ENCODE data around the gene LARGE1.

Gene LARGE1

GRCh38 chr22:33361581-33361980, 558.7 kb downstream of the LARGE1 start:
- no peak overlapping the region for H3K4me3 ChIP-seq (ENCODE audit: low read depth, low read length)
- H3K27me3 ChIP-seq (ENCODE audit: insufficient read depth, low read length) = no peaks in the 10 kb centered on the region
- H3K36me3 ChIP-seq (ENCODE audit: control insufficient read depth in 1 of 2, insufficient read depth in 2 of 2, low read length in 2 of 2) = no peaks in the 10 kb centered on the region
- H2BK120ac ChIP-seq (ENCODE audit: insufficient read depth, low read length, poor library complexity) = no peak overlapping the region
- DNase-seq = no peak
- no peak overlapping the region for H3K4me2 ChIP-seq (ENCODE audit: low read length)
- no peak overlapping the region for H4K12ac ChIP-seq (ENCODE audit: low read depth, low read length)
- H3K18ac ChIP-seq (ENCODE audit: low read length) = no peak overlapping the region
- H3K9me3 ChIP-seq (ENCODE audit: insufficient read depth, low read depth, low read length) = no peaks in the 10 kb centered on the region
- no peak overlapping the region for H4K8ac ChIP-seq (ENCODE audit: low read depth, low read length)
- H3K79me2 ChIP-seq (ENCODE audit: control insufficient read depth, insufficient read depth, low read length, poor library complexity) = no peaks in the 10 kb centered on the region
- H3K4me1 ChIP-seq (ENCODE audit: control insufficient read depth in 1 of 2, insufficient read depth in 2 of 2, low read length in 2 of 2) = no peaks in the 10 kb centered on the region
- H2AK5ac ChIP-seq (ENCODE audit: low read length) = no peak overlapping the region
- no peak overlapping the region for H2BK12ac ChIP-seq (ENCODE audit: low read length)
- no peak overlapping the region for H3K9ac ChIP-seq (ENCODE audit: low read length)
- H2AFZ ChIP-seq (ENCODE audit: insufficient read depth, low read length, poor library complexity) = no peak overlapping the region
- H3K79me1 ChIP-seq (ENCODE audit: low read length) = no peaks in the 10 kb centered on the region
- H2BK5ac ChIP-seq (ENCODE audit: low read depth, low read length, poor library complexity) = no peak overlapping the region
- no peak overlapping the region for H3K14ac ChIP-seq (ENCODE audit: low read length)
- no peak overlapping the region for H3K27ac ChIP-seq (ENCODE audit: low read depth, low read length)
- no peak overlapping the region for H4K91ac ChIP-seq (ENCODE audit: low read depth, low read length)
- H3K23ac ChIP-seq (ENCODE audit: low read length) = no peak overlapping the region
- H3K4ac ChIP-seq (ENCODE audit: low read depth, low read length) = no peak overlapping the region

- H2BK120ac ChIP-seq (ENCODE audit: insufficient read depth, low read length, poor library complexity) = no peak overlapping the region
- no CpG with 5 or more reads among the region's 4 CpGs for WGBS (ENCODE audit: extremely low coverage, insufficient coverage, insufficient read length)
Observed at GRCh38 chr22:33357981-33358399, 562.3 kb downstream of the LARGE1 start.

GRCh38 chr22:33354928-33355327, 565.3 kb downstream of the LARGE1 start:
- Histone ChIP-seq H3K14ac (ENCODE audit: low read length) (no peak overlapping the region), H3K23ac (ENCODE audit: low read length) (no peak overlapping the region), H3K27ac (ENCODE audit: low read depth, low read length) (no peak overlapping the region), H3K18ac (ENCODE audit: low read length) (no peak overlapping the region), H3K9me3 (ENCODE audit: insufficient read depth, low read depth, low read length) (no peaks in the 10 kb centered on the region), H4K8ac (ENCODE audit: low read depth, low read length) (no peak overlapping the region), H4K91ac (ENCODE audit: low read depth, low read length) (no peak overlapping the region), H3K79me1 (ENCODE audit: low read length) (no peaks in the 10 kb centered on the region), H3K4me3 (ENCODE audit: low read depth, low read length) (no peak overlapping the region), H3K4ac (ENCODE audit: low read depth, low read length) (no peak overlapping the region), H4K12ac (ENCODE audit: low read depth, low read length) (no peak overlapping the region), H2BK5ac (ENCODE audit: low read depth, low read length, poor library complexity) (no peak overlapping the region), H3K9ac (ENCODE audit: low read length) (no peak overlapping the region), H3K4me2 (ENCODE audit: low read length) (no peak overlapping the region), H2AFZ (ENCODE audit: insufficient read depth, low read length, poor library complexity) (no peak overlapping the region), H2AK5ac (ENCODE audit: low read length) (no peak overlapping the region), H3K79me2 (ENCODE audit: control insufficient read depth, insufficient read depth, low read length, poor library complexity) (no peaks in the 10 kb centered on the region), H2BK120ac (ENCODE audit: insufficient read depth, low read length, poor library complexity) (no peak overlapping the region), H3K27me3 (ENCODE audit: insufficient read depth, low read length) (no peaks in the 10 kb centered on the region), H3K36me3 (ENCODE audit: control insufficient read depth in 1 of 2, insufficient read depth in 2 of 2, low read length in 2 of 2) (peaks cover 0 to 3% of the 10 kb centered on the region in 2 experiments), H2BK12ac (ENCODE audit: low read length) (no peak overlapping the region), H3K4me1 (ENCODE audit: control insufficient read depth in 1 of 2, insufficient read depth in 2 of 2, low read length in 2 of 2) (no peaks in the 10 kb centered on the region)
- no CpG with 5 or more reads among the region's 1 CpG for WGBS (ENCODE audit: extremely low coverage, insufficient coverage, insufficient read length)
- peak in 1 of 2 donors; percentile 20 for DNase-seq

More at GRCh38 chr22:33357981-33358399, 562.3 kb downstream of the LARGE1 start:
- peaks cover 0 to 3% of the 10 kb centered on the region in 2 experiments for H3K36me3 ChIP-seq (ENCODE audit: control insufficient read depth in 1 of 2, insufficient read depth in 2 of 2, low read length in 2 of 2)
- no peaks in the 10 kb centered on the region for H3K79me1 ChIP-seq (ENCODE audit: low read length)
- no peak overlapping the region for H2BK12ac ChIP-seq (ENCODE audit: low read length)
- H3K27me3 ChIP-seq (ENCODE audit: insufficient read depth, low read length) = no peaks in the 10 kb centered on the region
- H3K4me3 ChIP-seq (ENCODE audit: low read depth, low read length) = no peak overlapping the region
- no peak overlapping the region for H2AFZ ChIP-seq (ENCODE audit: insufficient read depth, low read length, poor library complexity)
- DNase-seq = no peak
- no peak overlapping the region for H2BK5ac ChIP-seq (ENCODE audit: low read depth, low read length, poor library complexity)
- H3K79me2 ChIP-seq (ENCODE audit: control insufficient read depth, insufficient read depth, low read length, poor library complexity) = no peaks in the 10 kb centered on the region
- no peak overlapping the region for H3K9ac ChIP-seq (ENCODE audit: low read length)
- no peak overlapping the region for H3K4ac ChIP-seq (ENCODE audit: low read depth, low read length)
- no peak overlapping the region for H3K4me2 ChIP-seq (ENCODE audit: low read length)
- no peak overlapping the region for H4K12ac ChIP-seq (ENCODE audit: low read depth, low read length)
- H2AK5ac ChIP-seq (ENCODE audit: low read length) = no peak overlapping the region
- H3K27ac ChIP-seq (ENCODE audit: low read depth, low read length) = no peak overlapping the region
- H3K23ac ChIP-seq (ENCODE audit: low read length) = no peak overlapping the region
- H4K8ac ChIP-seq (ENCODE audit: low read depth, low read length) = no peak overlapping the region
- H3K4me1 ChIP-seq (ENCODE audit: control insufficient read depth in 1 of 2, insufficient read depth in 2 of 2, low read length in 2 of 2) = no peaks in the 10 kb centered on the region
- no peak overlapping the region for H4K91ac ChIP-seq (ENCODE audit: low read depth, low read length)
- no peak overlapping the region for H3K14ac ChIP-seq (ENCODE audit: low read length)
- no peak overlapping the region for H3K18ac ChIP-seq (ENCODE audit: low read length)
- no peaks in the 10 kb centered on the region for H3K9me3 ChIP-seq (ENCODE audit: insufficient read depth, low read depth, low read length)

GRCh38 chr22:33353502-33353901, 566.8 kb downstream of the LARGE1 start:
- Histone ChIP-seq H3K4me1 (ENCODE audit: control insufficient read depth in 1 of 2, insufficient read depth in 2 of 2, low read length in 2 of 2) (no peaks in the 10 kb centered on the region), H4K91ac (ENCODE audit: low read depth, low read length) (no peak overlapping the region), H2BK120ac (ENCODE audit: insufficient read depth, low read length, poor library complexity) (no peak overlapping the region), H3K36me3 (ENCODE audit: control insufficient read depth in 1 of 2, insufficient read depth in 2 of 2, low read length in 2 of 2) (peaks cover 0 to 5% of the 10 kb centered on the region in 2 experiments), H3K27me3 (ENCODE audit: insufficient read depth, low read length) (no peaks in the 10 kb centered on the region), H3K4me3 (ENCODE audit: low read depth, low read length) (no peak overlapping the region), H2AK5ac (ENCODE audit: low read length) (no peak overlapping the region), H4K8ac (ENCODE audit: low read depth, low read length) (no peak overlapping the region), H3K18ac (ENCODE audit: low read length) (no peak overlapping the region), H2AFZ (ENCODE audit: insufficient read depth, low read length, poor library complexity) (no peak overlapping the region), H3K27ac (ENCODE audit: low read depth, low read length) (no peak overlapping the region), H3K4me2 (ENCODE audit: low read length) (no peak overlapping the region), H3K9me3 (ENCODE audit: insufficient read depth, low read depth, low read length) (no peaks in the 10 kb centered on the region), H4K12ac (ENCODE audit: low read depth, low read length) (no peak overlapping the region), H2BK12ac (ENCODE audit: low read length) (no peak overlapping the region), H3K9ac (ENCODE audit: low read length) (no peak overlapping the region), H3K79me1 (ENCODE audit: low read length) (no peaks in the 10 kb centered on the region), H3K23ac (ENCODE audit: low read length) (no peak overlapping the region), H3K79me2 (ENCODE audit: control insufficient read depth, insufficient read depth, low read length, poor library complexity) (no peaks in the 10 kb centered on the region), H3K4ac (ENCODE audit: low read depth, low read length) (no peak overlapping the region), H3K14ac (ENCODE audit: low read length) (no peak overlapping the region), H2BK5ac (ENCODE audit: low read depth, low read length, poor library complexity) (no peak overlapping the region)
- WGBS (ENCODE audit: extremely low coverage, insufficient coverage, insufficient read length) = no CpG with 5 or more reads among the region's 4 CpGs
- no peak for DNase-seq
